Anterior cingulate cortex (tissue), 58 donors: ENCODE measurements around the gene GTPBP10.
"Not testable (repeated sequence)": the region's sequence is repeated elsewhere in the genome, so short reads cannot be mapped to it uniquely, and the experiment has no call there.

Experiments
- DNase-seq, 58 donors: peaks; one replicate each; lab custom pipeline; 2025; lab: John Stamatoyannopoulos, UW

Gene GTPBP10

GRCh38 chr7:90346336-90347125, at the start of gene GTPBP10:
Gene GTPBP10, plus strand, starts transcription at chr7:90346716. Its CDS starts 26 bp downstream, at chr7:90346742.
- DNase-seq, result peak; percentile 40 to 94 (median 88)

- DNase-seq, result peak in 2 of 58 donors; percentile 3 to 4
Measured at GRCh38 chr7:90298145-90299038, 48.1 kb upstream of the GTPBP10 start.

GRCh38 chr7:90303241-90303640, 43.3 kb upstream of the GTPBP10 start:
- DNase-seq, result no peak

GRCh38 chr7:90309872-90310271, 36.6 kb upstream of the GTPBP10 start:
- no peak for DNase-seq

GRCh38 chr7:90311175-90311574, 35.3 kb upstream of the GTPBP10 start:
- no peak for DNase-seq

GRCh38 chr7:90312745-90313144, 33.8 kb upstream of the GTPBP10 start:
- no peak for DNase-seq

GRCh38 chr7:90313907-90314306, 32.6 kb upstream of the GTPBP10 start:
- DNase-seq, result no peak

GRCh38 chr7:90320014-90320413, 26.5 kb upstream of the GTPBP10 start:
- no peak for DNase-seq

GRCh38 chr7:90320418-90320800, 26.1 kb upstream of the GTPBP10 start:
- DNase-seq, result no peak

GRCh38 chr7:90320801-90321494, 25.6 kb upstream of the GTPBP10 start, which contains the start of gene FAM237B:
Gene FAM237B, minus strand, starts transcription at chr7:90321304. Its CDS starts 1,556 bp downstream, at chr7:90319748.
- peak in 5 of 58 donors; percentile 2 to 22 (median 9) for DNase-seq

GRCh38 chr7:90322837-90323236, 23.7 kb upstream of the GTPBP10 start:
- no peak for DNase-seq

GRCh38 chr7:90326500-90326899, 20.0 kb upstream of the GTPBP10 start:
- no peak for DNase-seq

- no peak for DNase-seq
Measured at GRCh38 chr7:90334193-90334843, 12.2 kb upstream of the GTPBP10 start.

GRCh38 chr7:90334926-90335325, 11.6 kb upstream of the GTPBP10 start:
- not testable (repeated sequence) for DNase-seq

GRCh38 chr7:90337106-90337505, 9.4 kb upstream of the GTPBP10 start:
- DNase-seq, result no peak

GRCh38 chr7:90345016-90345415, 1.5 kb upstream of the GTPBP10 start:
- no peak for DNase-seq

GRCh38 chr7:90345595-90346335, 751 bp upstream of the GTPBP10 start:
- peak in 16 of 58 donors; percentile 7 to 64 (median 36) for DNase-seq

- no peak for DNase-seq
Measured at GRCh38 chr7:90347759-90348158, 1.2 kb downstream of the GTPBP10 start.

- DNase-seq, result no peak
Measured at GRCh38 chr7:90349305-90349704, 2.8 kb downstream of the GTPBP10 start.
